GM12891 (cell line): Measurements from ENCODE around the gene LRMDA.
"Not testable (repeated sequence)": the region's sequence is repeated elsewhere in the genome, so short reads cannot be mapped to it uniquely, and the experiment has no call there.

Source experiments
- DNase-seq: peaks from one replicate; pipeline ENCODE4 v3.0.0; 2011; ENCODE audit warnings: low spot score; ENCODE audit not compliant: insufficient read length
- FAIRE-seq: peaks from 2 replicates; lab custom pipeline; 2011; peaks lifted over from hg19 to GRCh38; lab: Jason Lieb, UNC
- PAX5 ChIP-seq: IDR thresholded peaks from 2 replicates; pipeline ENCODE4 v1.6.1; 2011; ENCODE audit warnings: low read length, moderate library complexity, mild to moderate bottlenecking; ENCODE audit not compliant: insufficient read depth, severe bottlenecking
- POLR2A ChIP-seq: IDR thresholded peaks from 2 replicates; pipeline ENCODE4 v1.6.1; 2011; ENCODE audit warnings: low read depth, low read length, control low read depth
- POLR2AphosphoS5 ChIP-seq: IDR thresholded peaks from 2 replicates; pipeline ENCODE4 v1.6.1; 2011; ENCODE audit warnings: low read depth, low read length, control low read depth
- POU2F2 ChIP-seq: IDR thresholded peaks from 2 replicates; pipeline ENCODE4 v1.6.1; 2011; ENCODE audit warnings: low read depth, mild to moderate bottlenecking, control low read depth, low read length, moderate library complexity
- SPI1 ChIP-seq: IDR thresholded peaks from 2 replicates; pipeline ENCODE4 v1.6.1; 2011; ENCODE audit warnings: low read depth, low read length, control low read depth
- TAF1 ChIP-seq: IDR thresholded peaks from 2 replicates; pipeline ENCODE4 v1.6.1; 2011; ENCODE audit warnings: low read depth, low read length, control low read depth

Gene LRMDA

GRCh38 chr10:75612904-75613684 is 181.7 kb downstream of the LRMDA start:
- no peak for TF ChIP-seq POLR2AphosphoS5
- no peak for TF ChIP-seq PAX5
- TF ChIP-seq POLR2A, result no peak
- TF ChIP-seq POU2F2, result no peak
- TF ChIP-seq TAF1, result no peak
- TF ChIP-seq SPI1, result no peak
- no peak for DNase-seq
- FAIRE-seq, result no peak

- no peak for DNase-seq
- FAIRE-seq, result no peak
Measured at GRCh38 chr10:75613685-75614504, 182.5 kb downstream of the LRMDA start.

GRCh38 chr10:75616076-75616475 is 184.7 kb downstream of the LRMDA start:
- no peak for DNase-seq
- no peak for FAIRE-seq
- TF ChIP-seq POLR2AphosphoS5 (no peak), POLR2A (no peak), SPI1 (no peak), POU2F2 (no peak), PAX5 (no peak), TAF1 (no peak)

More at GRCh38 chr10:75613685-75614504, 182.5 kb downstream of the LRMDA start:
- TF ChIP-seq SPI1, result no peak
- no peak for TF ChIP-seq TAF1
- TF ChIP-seq POLR2AphosphoS5, result no peak
- TF ChIP-seq POLR2A, result no peak
- TF ChIP-seq PAX5, result no peak
- TF ChIP-seq POU2F2, result no peak

- FAIRE-seq, result no peak
- no peak for TF ChIP-seq PAX5
- no peak for DNase-seq
Measured at GRCh38 chr10:75616874-75617478, 185.6 kb downstream of the LRMDA start.

GRCh38 chr10:75617485-75618155 is 186.2 kb downstream of the LRMDA start:
- no peak for FAIRE-seq
- no peak for TF ChIP-seq TAF1
- no peak for TF ChIP-seq POU2F2
- no peak for TF ChIP-seq PAX5
- no peak for TF ChIP-seq POLR2A
- no peak for TF ChIP-seq SPI1
- no peak for TF ChIP-seq POLR2AphosphoS5
- no peak for DNase-seq

GRCh38 chr10:75619635-75620034 is 188.2 kb downstream of the LRMDA start:
- no peak for FAIRE-seq
- DNase-seq, result no peak
- TF ChIP-seq POLR2A (no peak), POU2F2 (no peak), TAF1 (no peak), POLR2AphosphoS5 (no peak), PAX5 (no peak)

GRCh38 chr10:75620356-75620755 is 188.9 kb downstream of the LRMDA start:
- FAIRE-seq, result no peak
- no peak for TF ChIP-seq PAX5
- no peak for TF ChIP-seq POLR2AphosphoS5
- no peak for TF ChIP-seq POLR2A
- TF ChIP-seq SPI1, result no peak
- TF ChIP-seq POU2F2, result no peak
- TF ChIP-seq TAF1, result no peak
- DNase-seq, result no peak

GRCh38 chr10:75621003-75621402 is 189.6 kb downstream of the LRMDA start:
- FAIRE-seq, DNase-seq: not testable (repeated sequence)

- TF ChIP-seq SPI1 (no peak), POLR2AphosphoS5 (no peak), POLR2A (no peak), PAX5 (no peak), POU2F2 (no peak)
- FAIRE-seq (no peak), DNase-seq (no peak)
Measured at GRCh38 chr10:75622503-75622902, 191.1 kb downstream of the LRMDA start.
